IMR-90 (cell line): ENCODE measurements around the gene PPFIBP2. TPM values are rescaled to one million over a fixed set of nuclear protein-coding genes. Genes with fewer than 3 reads are reported as not detected.

Experiments used
- ATAC-seq: fragments of 200-7000 bp; cut with Tn5 transposase; 2 replicates; pipeline ENCODE4 v1.9.1; 2020; ENCODE audit warnings: low read depth, mild to moderate bottlenecking, moderate library complexity
- BruUV-seq: library from RNA; stranded (reverse); fragments of 400-500 nt; replicated peaks from 2 replicates; lab custom pipeline; 2021; lab: Mats Ljungman, UMichigan
- CTCF ChIA-PET: fragments of 300-600 bp; formaldehyde crosslinking; extraction: SDS; loops from one replicate; lab custom pipeline; 2021; ENCODE audit warnings: antibody characterized with exemption; lab: Yijun Ruan, JAX
- POLR2A ChIA-PET: fragments of 300-600 bp; sonication (Branson Sonifier 250); formaldehyde crosslinking; loops from one replicate; lab custom pipeline; 2022; ENCODE audit warnings: antibody characterized with exemption; ENCODE audit not compliant: unreplicated experiment; lab: Charles Lee
- DNase-seq: peaks from one replicate; pipeline ENCODE4 v3.0.0; 2013
- H2AFZ ChIP-seq: replicated peaks from 2 replicates; pipeline ENCODE3; 2013; ENCODE audit warnings: low read length, mild to moderate bottlenecking; ENCODE audit not compliant: poor library complexity
- H2AK5ac ChIP-seq: 2 replicates; pipeline ENCODE4 v1.6.1; 2013; ENCODE audit warnings: low read depth, low read length, inconsistent platforms
- H2AK9ac ChIP-seq: replicated peaks from 2 replicates; pipeline ENCODE3; 2013; ENCODE audit warnings: mild to moderate bottlenecking, low read depth, low read length, moderate library complexity; ENCODE audit not compliant: poor library complexity
- H2BK120ac ChIP-seq: 2 replicates; pipeline ENCODE4 v1.6.1; 2013; ENCODE audit warnings: low read depth, low read length, inconsistent platforms
- H2BK15ac ChIP-seq: 3 replicates; pipeline ENCODE4 v1.6.1; 2013; ENCODE audit warnings: low read depth, low read length, inconsistent platforms
- H2BK20ac ChIP-seq: 2 replicates; pipeline ENCODE4 v1.6.1; 2013; ENCODE audit warnings: low read depth, mild to moderate bottlenecking, inconsistent platforms, low read length, moderate library complexity
- H2BK5ac ChIP-seq: 2 replicates; pipeline ENCODE4 v1.6.1; 2013; ENCODE audit warnings: mild to moderate bottlenecking, low read depth, low read length, inconsistent platforms; ENCODE audit not compliant: poor library complexity, severe bottlenecking
- H3K14ac ChIP-seq: replicated peaks from 2 replicates; pipeline ENCODE4 v1.6.1; 2013; ENCODE audit warnings: low read depth, low read length, inconsistent platforms
- H3K18ac ChIP-seq: 2 replicates; pipeline ENCODE4 v1.6.1; 2013; ENCODE audit warnings: low read depth, low read length, control low read depth
- H3K23ac ChIP-seq: 2 replicates; pipeline ENCODE4 v1.6.1; 2013; ENCODE audit warnings: low read depth, low read length, inconsistent platforms
- H3K27ac ChIP-seq: 2 replicates; pipeline ENCODE4 v1.5.1; 2013; ENCODE audit warnings: mild to moderate bottlenecking, control low read depth, low read length; ENCODE audit not compliant: insufficient read depth
- H3K27me3 ChIP-seq: 2 replicates; pipeline ENCODE4 v1.6.1; 2013; ENCODE audit warnings: low read length; ENCODE audit not compliant: control insufficient read depth, insufficient read depth
- H3K36me3 ChIP-seq: 2 replicates; pipeline ENCODE4 v1.6.1; 2013; ENCODE audit warnings: low read length, mixed read lengths; ENCODE audit not compliant: control insufficient read depth, insufficient read depth
- H3K4ac ChIP-seq: 2 replicates; pipeline ENCODE4 v1.6.1; 2013; ENCODE audit warnings: low read depth, low read length, inconsistent platforms
- H3K4me1 ChIP-seq: 2 replicates; pipeline ENCODE4 v1.6.1; 2013; ENCODE audit warnings: low read length, mixed read lengths; ENCODE audit not compliant: control insufficient read depth, insufficient read depth
- H3K4me2 ChIP-seq: 2 replicates; pipeline ENCODE4 v1.6.1; 2013; ENCODE audit warnings: low read depth, mild to moderate bottlenecking, control low read depth, low read length, moderate library complexity
- H3K4me3 ChIP-seq: 2 replicates; pipeline ENCODE4 v1.5.1; 2013; ENCODE audit warnings: low read depth, mild to moderate bottlenecking, control low read depth, low read length, moderate library complexity; ENCODE audit not compliant: insufficient read depth
- H3K56ac ChIP-seq: 2 replicates; pipeline ENCODE4 v1.6.1; 2013; ENCODE audit warnings: low read length, inconsistent platforms; ENCODE audit not compliant: insufficient read depth; ENCODE audit errors: extremely low read depth
- H3K79me1 ChIP-seq, 2 experiments: 2 replicates each; pipeline ENCODE4 v1.6.1; 2013; ENCODE audit warnings: low read length in 2 of 2, inconsistent platforms in 1 of 2, low read depth in 1 of 2
- H3K9ac ChIP-seq: 2 replicates; pipeline ENCODE4 v1.6.1; 2013; ENCODE audit warnings: low read depth, low read length, control low read depth
- H3K9me1 ChIP-seq: 2 replicates; pipeline ENCODE4 v1.6.1; 2013; ENCODE audit warnings: low read length, inconsistent platforms; ENCODE audit not compliant: insufficient read depth
- H3K9me3 ChIP-seq: 2 replicates; pipeline ENCODE4 v1.6.1; 2013; ENCODE audit warnings: low read length; ENCODE audit not compliant: control insufficient read depth, insufficient read depth
- H4K20me1 ChIP-seq: 2 replicates; pipeline ENCODE4 v1.6.1; 2013; ENCODE audit warnings: low read length, inconsistent platforms; ENCODE audit not compliant: insufficient read depth
- H4K5ac ChIP-seq: 2 replicates; pipeline ENCODE4 v1.6.1; 2013; ENCODE audit warnings: mild to moderate bottlenecking, low read depth, low read length, control low read depth
- H4K8ac ChIP-seq, 2 experiments: 2 replicates each; pipeline ENCODE4 v1.6.1; 2013; ENCODE audit warnings: low read depth in 2 of 2, low read length in 2 of 2, control low read depth in 1 of 2, inconsistent platforms in 1 of 2
- H4K91ac ChIP-seq: 2 replicates; pipeline ENCODE4 v1.6.1; 2013; ENCODE audit warnings: low read depth, low read length, inconsistent platforms; ENCODE audit not compliant: insufficient read depth
- CHD1 ChIP-seq: IDR thresholded peaks from 2 replicates; pipeline ENCODE4 v1.6.1; 2012; ENCODE audit warnings: low read depth, low read length, improper control_type of control experiment
- CTCF ChIP-seq: conservative IDR thresholded peaks from 2 replicates; pipeline ENCODE4 v1.5.1; 2012; ENCODE audit warnings: mild to moderate bottlenecking, low read depth, low read length, improper control_type of control experiment
- MAFK ChIP-seq: IDR thresholded peaks from 2 replicates; pipeline ENCODE4 v1.6.1; 2012; ENCODE audit warnings: low read depth, low read length, improper control_type of control experiment
- NFE2L2 ChIP-seq: fragments of 150-350 bp; IDR thresholded peaks from 2 replicates; pipeline ENCODE4 v1.6.1; 2016; ENCODE audit warnings: low read depth, mild to moderate bottlenecking, low read length
- RCOR1 ChIP-seq: IDR thresholded peaks from 2 replicates; pipeline ENCODE4 v1.6.1; 2012; ENCODE audit warnings: mild to moderate bottlenecking, low read length, improper control_type of control experiment; ENCODE audit not compliant: insufficient replicate concordance
- RFX5 ChIP-seq: IDR thresholded peaks from 2 replicates; pipeline ENCODE4 v1.8.0; 2012; ENCODE audit warnings: low read depth, mild to moderate bottlenecking, low read length, moderate library complexity
- SMC3 ChIP-seq: fragments of 150-350 bp; IDR thresholded peaks from 2 replicates; pipeline ENCODE4 v1.6.1; 2016; ENCODE audit warnings: low read depth, mild to moderate bottlenecking, antibody characterized with exemption, low read length, moderate library complexity
- USF2 ChIP-seq: fragments of 150-350 bp; IDR thresholded peaks from 2 replicates; pipeline ENCODE4 v1.6.1; 2017; ENCODE audit warnings: mild to moderate bottlenecking, antibody characterized with exemption, low read length, low read depth
- WGBS, 2 experiments: methylation state at CpG; one replicate each; pipeline versions ENCODE4 v1.1.5 to v1.1.7; 2013; ENCODE audit warnings: missing lambda C conversion rate in 2 of 2; ENCODE audit not compliant: insufficient read length in 1 of 2; ENCODE audit errors: extremely low coverage in 2 of 2; 5-methylcytosine and 5-hydroxymethylcytosine counted together
- dilution Hi-C: fragments of 300-500 bp; cut with HindIII; formaldehyde crosslinking; loops from one replicate; pipeline ENCODE4 v1.14.3; 2018; ENCODE audit warnings: low sequenced_read_pairs; ENCODE audit not compliant: unreplicated experiment
- in situ Hi-C: fragments of 300-500 bp; cut with MboI; formaldehyde crosslinking; loops from 3 replicates; pipeline ENCODE4 v1.14.3; 2019; ENCODE audit warnings: low sequenced_read_pairs, inconsistent platforms, mixed read lengths
- intact Hi-C: fragments of 100-400 bp; cut with micrococcal nuclease; formaldehyde crosslinking; loops from 2 replicates; pipeline ENCODE4 v1.10.0; 2022
- polyA plus RNA-seq, 3 experiments: library from polyadenylated mRNA; depleted of rRNA; stranded (reverse); fragments of >200 nt; gene quantifications; 2 replicates each; pipeline ENCODE4 v1.2.3, GENCODE V29; 2012; ENCODE audit warnings: low replicate concordance in 1 of 3
- total RNA-seq: library from RNA; depleted of rRNA; stranded (reverse); fragments of >200 nt; gene quantifications from 2 replicates; pipeline ENCODE4 v1.2.3, GENCODE V29; 2012

The PPFIBP2 gene
- total and polyA plus RNA-seq, 2 of the 4 experiments (the other 2 are of a cell fraction), result 6.0 to 11.8 TPM

GRCh38 chr11:7636350-7636749, 122.6 kb downstream of the PPFIBP2 start:
- no peak overlapping the region for H3K4ac ChIP-seq
- no peaks in the 10 kb centered on the region for H3K9me3 ChIP-seq
- no peak for ATAC-seq
- no peak overlapping the region for H3K4me3 ChIP-seq
- DNase-seq, result no peak
- H3K27ac ChIP-seq, result no peak overlapping the region
- H3K4me2 ChIP-seq, result no peak overlapping the region
- H2BK120ac ChIP-seq, result no peak overlapping the region
- no peaks in the 10 kb centered on the region for H3K79me1 ChIP-seq
- no peak overlapping the region for H4K91ac ChIP-seq
- H3K23ac ChIP-seq, result no peak overlapping the region
- H4K5ac ChIP-seq, result no peak overlapping the region
- in situ Hi-C loops, result no loop called here
- no peak overlapping the region for H2AFZ ChIP-seq
- H2BK20ac ChIP-seq, result no peak overlapping the region
- TF ChIP-seq USF2 (no peak), CTCF (no peak), CHD1 (no peak), RFX5 (no peak), RCOR1 (no peak), NFE2L2 (no peak), SMC3 (no peak), MAFK (no peak)
- H4K20me1 ChIP-seq, result no peaks in the 10 kb centered on the region
- no peaks in the 10 kb centered on the region for H3K27me3 ChIP-seq
- dilution Hi-C loops, result no loop called here
- no peak overlapping the region for H4K8ac ChIP-seq
- H3K56ac ChIP-seq, result no peak overlapping the region
- no peak overlapping the region for H3K9ac ChIP-seq
- CTCF ChIA-PET, result interaction anchor here (1.0 to 1.7 kb wide), 2 partner anchors 21 to 43 kb away, joined by 3 to 4 read pairs; no protein-coding TSS in a partner anchor
- no CpG with 5 or more reads among the region's 6 CpGs for WGBS, 2 experiments
- no peak overlapping the region for H2AK5ac ChIP-seq
- intact Hi-C loops, result no loop called here
- H3K9me1 ChIP-seq, result peaks cover 8% of the 10 kb centered on the region
- POLR2A ChIA-PET, result no interaction called here
- no peak overlapping the region for H2BK15ac ChIP-seq
- no TSS peak for BruUV-seq
- H2BK5ac ChIP-seq, result no peak overlapping the region
- no peaks in the 10 kb centered on the region for H3K4me1 ChIP-seq
- no peak overlapping the region for H2AK9ac ChIP-seq
- no peaks in the 10 kb centered on the region for H3K36me3 ChIP-seq
- no peak overlapping the region for H3K18ac ChIP-seq
- no peak overlapping the region for H3K14ac ChIP-seq
